ENCODE measurements around the gene MSI2. TPM values are rescaled to one million over a fixed set of nuclear protein-coding genes. Genes with fewer than 3 reads are reported as not detected.

Gene MSI2
- total and polyA plus RNA-seq, 2 experiments from 2014 or later: 4.3 to 17.9 TPM

GRCh38 chr17:57400648-57401047 lies 144.3 kb downstream of the MSI2 start:
- Histone ChIP-seq H3K9me2 (ENCODE audit: insufficient read depth) (no peaks in the 10 kb centered on the region), H3K79me2 (ENCODE audit: insufficient read depth) (no peaks in the 10 kb centered on the region), H2AFZ (no peak overlapping the region), H3K27ac (no peak overlapping the region), H3F3A (ENCODE audit: insufficient read depth) (0 out of 2 replicates have a peak, but pooled peaks cover 5% of the 10 kb centered on the region), H3K4me3 (no peak overlapping the region), H3K9ac (no peak overlapping the region), H3K27me3 (replicated peaks; ENCODE audit: insufficient read depth) (no peaks in the 10 kb centered on the region), H3K9me3 (ENCODE audit: low read depth) (no peaks in the 10 kb centered on the region), H3K4me2 (ENCODE audit: unreplicated experiment) (no peak overlapping the region), H4K20me1 (ENCODE audit: insufficient read depth) (no peaks in the 10 kb centered on the region), H3K4me1 (ENCODE audit: insufficient read depth) (no peaks in the 10 kb centered on the region), H3K36me3 (ENCODE audit: low read depth) (no peaks in the 10 kb centered on the region)
- no peak for DNase-seq
- 86 to 96% methylated on average over 8 of the region's 8 CpGs for WGBS, 2 experiments (ENCODE audit: low coverage in 1 of 2, low lambda C conversion rate in 2 of 2, missing lambda C conversion rate in 2 of 2)
- in situ Hi-C loops (cut with MboI): no loop called here
- no peak for TF ChIP-seq EZH2phosphoT487 (IDR thresholded peaks at IDR 0.05; ENCODE audit: insufficient read depth, low read depth)
- no peak for TF ChIP-seq EZH2 (IDR thresholded peaks at IDR 0.05; ENCODE audit: insufficient read depth, poor library complexity, severe bottlenecking)

- Histone ChIP-seq H3K4me2 (ENCODE audit: unreplicated experiment) (no peak overlapping the region), H3K9me3 (ENCODE audit: low read depth) (no peaks in the 10 kb centered on the region), H3K4me1 (ENCODE audit: insufficient read depth) (no peaks in the 10 kb centered on the region), H4K20me1 (ENCODE audit: insufficient read depth) (no peaks in the 10 kb centered on the region), H3F3A (ENCODE audit: insufficient read depth) (no peaks in the 10 kb centered on the region), H3K9me2 (ENCODE audit: insufficient read depth) (no peaks in the 10 kb centered on the region), H3K79me2 (ENCODE audit: insufficient read depth) (no peaks in the 10 kb centered on the region), H3K36me3 (ENCODE audit: low read depth) (no peaks in the 10 kb centered on the region), H3K27ac (no peak overlapping the region), H3K9ac (no peak overlapping the region), H3K27me3 (replicated peaks; ENCODE audit: insufficient read depth) (no peaks in the 10 kb centered on the region), H2AFZ (no peak overlapping the region), H3K4me3 (no peak overlapping the region)
- in situ Hi-C loops (cut with MboI): no loop called here
- no peak for DNase-seq
- WGBS, 2 experiments (ENCODE audit: low coverage in 1 of 2, low lambda C conversion rate in 2 of 2, missing lambda C conversion rate in 2 of 2): 87 to 88% methylated on average over 14 to 15 of the region's 15 CpGs
- TF ChIP-seq EZH2phosphoT487 (IDR thresholded peaks at IDR 0.05; ENCODE audit: insufficient read depth, low read depth) (no peak), EZH2 (IDR thresholded peaks at IDR 0.05; ENCODE audit: insufficient read depth, poor library complexity, severe bottlenecking) (no peak)
Measured at GRCh38 chr17:57401556-57402488, 145.5 kb downstream of the MSI2 start.

- no peaks in the 10 kb centered on the region for H3K27me3 ChIP-seq (replicated peaks; ENCODE audit: insufficient read depth)
- in situ Hi-C loops (cut with MboI): no loop called here
- no peaks in the 10 kb centered on the region for H3F3A ChIP-seq (ENCODE audit: insufficient read depth)
- H3K4me1 ChIP-seq (ENCODE audit: insufficient read depth): no peaks in the 10 kb centered on the region
- WGBS, 2 experiments (ENCODE audit: low coverage in 1 of 2, low lambda C conversion rate in 2 of 2, missing lambda C conversion rate in 2 of 2): 80 to 85% methylated on average over 5 of the region's 5 CpGs
- no peak overlapping the region for H3K4me2 ChIP-seq (ENCODE audit: unreplicated experiment)
- TF ChIP-seq EZH2phosphoT487 (IDR thresholded peaks at IDR 0.05; ENCODE audit: insufficient read depth, low read depth): no peak
- no peak for TF ChIP-seq EZH2 (IDR thresholded peaks at IDR 0.05; ENCODE audit: insufficient read depth, poor library complexity, severe bottlenecking)
- no peaks in the 10 kb centered on the region for H3K9me3 ChIP-seq (ENCODE audit: low read depth)
- H3K4me3 ChIP-seq: no peak overlapping the region
- H3K79me2 ChIP-seq (ENCODE audit: insufficient read depth): no peaks in the 10 kb centered on the region
- no peaks in the 10 kb centered on the region for H3K9me2 ChIP-seq (ENCODE audit: insufficient read depth)
- no peaks in the 10 kb centered on the region for H3K36me3 ChIP-seq (ENCODE audit: low read depth)
- H4K20me1 ChIP-seq (ENCODE audit: insufficient read depth): no peaks in the 10 kb centered on the region
- H3K9ac ChIP-seq: no peak overlapping the region
- no peak overlapping the region for H2AFZ ChIP-seq
- no peak for DNase-seq
- H3K27ac ChIP-seq: no peak overlapping the region
Measured at GRCh38 chr17:57402681-57403180, 146.4 kb downstream of the MSI2 start.

GRCh38 chr17:57403236-57403635 lies 146.9 kb downstream of the MSI2 start:
- Histone ChIP-seq H3K4me3 (no peak overlapping the region), H4K20me1 (ENCODE audit: insufficient read depth) (no peaks in the 10 kb centered on the region), H3K9ac (no peak overlapping the region), H3F3A (ENCODE audit: insufficient read depth) (no peaks in the 10 kb centered on the region), H3K4me1 (ENCODE audit: insufficient read depth) (no peaks in the 10 kb centered on the region), H3K27me3 (replicated peaks; ENCODE audit: insufficient read depth) (no peaks in the 10 kb centered on the region), H3K79me2 (ENCODE audit: insufficient read depth) (no peaks in the 10 kb centered on the region), H3K36me3 (ENCODE audit: low read depth) (no peaks in the 10 kb centered on the region), H3K9me3 (ENCODE audit: low read depth) (no peaks in the 10 kb centered on the region), H2AFZ (no peak overlapping the region), H3K27ac (no peak overlapping the region), H3K4me2 (ENCODE audit: unreplicated experiment) (no peak overlapping the region), H3K9me2 (ENCODE audit: insufficient read depth) (no peaks in the 10 kb centered on the region)
- in situ Hi-C loops (cut with MboI): no loop called here
- TF ChIP-seq EZH2 (IDR thresholded peaks at IDR 0.05; ENCODE audit: insufficient read depth, poor library complexity, severe bottlenecking) (no peak), EZH2phosphoT487 (IDR thresholded peaks at IDR 0.05; ENCODE audit: insufficient read depth, low read depth) (no peak)
- DNase-seq: no peak
- WGBS, 2 experiments (ENCODE audit: low coverage in 1 of 2, low lambda C conversion rate in 2 of 2, missing lambda C conversion rate in 2 of 2): 73 to 90% methylated on average over 2 of the region's 2 CpGs

Measured in GM23248 (cell line).